Caco-2 (cell line): ENCODE results near the gene UTP4. TPM values are rescaled to one million over a fixed set of nuclear protein-coding genes. Genes with fewer than 3 reads are reported as not detected.
"Not testable (repeated sequence)": the region's sequence is repeated elsewhere in the genome, so short reads cannot be mapped to it uniquely, and the experiment has no call there.

Source experiments
- BruUV-seq: library from RNA; stranded (reverse); fragments of 400-500 nt; replicated peaks from 2 replicates; lab custom pipeline; 2021; lab: Mats Ljungman, UMichigan
- CTCF ChIA-PET: fragments of 300-600 bp; sonication (Branson Sonifier 250); formaldehyde crosslinking; loops from one replicate; lab custom pipeline; 2022; ENCODE audit warnings: antibody characterized with exemption; lab: Charles Lee
- POLR2A ChIA-PET: fragments of 300-600 bp; sonication (Branson Sonifier 250); formaldehyde crosslinking; loops from one replicate; lab custom pipeline; 2022; ENCODE audit warnings: antibody characterized with exemption; lab: Charles Lee
- DNase-seq, 2 experiments: peaks; one replicate each; pipeline versions ENCODE4 v3.0.0 to v3.0.0-alpha.2; 2020 to 2022
- H3K27me3 ChIP-seq: replicated peaks from 2 replicates; pipeline ENCODE4 v1.6.0; 2011; ENCODE audit warnings: low read length; ENCODE audit not compliant: control insufficient read depth, insufficient read depth
- H3K36me3 ChIP-seq: 2 replicates; pipeline ENCODE4 v1.5.1; 2011; ENCODE audit warnings: low read length; ENCODE audit not compliant: control insufficient read depth, insufficient read depth
- H3K4me1 ChIP-seq: fragments of 250-450 bp; sonication (Bioruptor Pico); 2 replicates; pipeline ENCODE4 v1.5.1; 2020; ENCODE audit warnings: mild to moderate bottlenecking
- H3K4me3 ChIP-seq: 2 replicates; pipeline ENCODE4 v1.5.1; 2011; ENCODE audit warnings: low read depth, mild to moderate bottlenecking, control low read depth, low read length
- H3K9me3 ChIP-seq: fragments of 250-450 bp; sonication (Bioruptor Pico); 2 replicates; pipeline ENCODE4 v1.5.1; 2020; ENCODE audit warnings: mild to moderate bottlenecking, moderate library complexity
- H3K27ac Mint-ChIP-seq: one replicate; pipeline ENCODE4 v1.8.0; 2022; ENCODE audit warnings: mixed read lengths; ENCODE audit not compliant: unreplicated experiment
- H3K27me3 Mint-ChIP-seq: one replicate; pipeline ENCODE4 v1.8.0; 2022; ENCODE audit warnings: mixed read lengths; ENCODE audit not compliant: insufficient read depth, unreplicated experiment
- H3K36me3 Mint-ChIP-seq: one replicate; pipeline ENCODE4 v1.8.0; 2022; ENCODE audit warnings: mild to moderate bottlenecking, mixed read lengths; ENCODE audit not compliant: insufficient read depth, unreplicated experiment
- H3K4me1 Mint-ChIP-seq: one replicate; pipeline ENCODE4 v1.8.0; 2022; ENCODE audit warnings: low read depth, mixed read lengths; ENCODE audit not compliant: unreplicated experiment
- H3K4me3 Mint-ChIP-seq: one replicate; pipeline ENCODE4 v1.8.0; 2022; ENCODE audit warnings: mild to moderate bottlenecking, moderate library complexity, mixed read lengths; ENCODE audit not compliant: unreplicated experiment
- H3K9me3 Mint-ChIP-seq: one replicate; pipeline ENCODE4 v1.8.0; 2022; ENCODE audit warnings: mixed read lengths; ENCODE audit not compliant: unreplicated experiment
- CTCF ChIP-seq, 2 experiments: fragments of 200-600 bp in 1 of 2; IDR thresholded peaks; 1 replicate in 1 of 2; 2 replicates in 1 of 2; pipeline versions ENCODE4 v1.5.1 to v1.8.0; 2011 to 2022; ENCODE audit warnings: antibody characterized with exemption in 1 of 2, control low read depth in 1 of 2, inconsistent platforms in 1 of 2, low read depth in 1 of 2, low read length in 1 of 2, mild to moderate bottlenecking in 1 of 2, moderate library complexity in 1 of 2; ENCODE audit not compliant: insufficient read depth in 1 of 2, severe bottlenecking in 1 of 2, unreplicated experiment in 1 of 2
- intact Hi-C: fragments of 100-400 bp; cut with micrococcal nuclease; formaldehyde crosslinking; loops from one replicate; pipeline ENCODE4 v1.10.0; 2022; ENCODE audit not compliant: unreplicated experiment
- total RNA-seq: library from RNA; stranded (reverse); gene quantifications from 2 replicates; pipeline ENCODE4 v1.2.3, GENCODE V29; 2022

The UTP4 gene
- total RNA-seq, 1 experiment from 2014 or later: 126 TPM

- Histone ChIP-seq H3K4me1 (no peaks in the 10 kb centered on the region), H3K27me3 (no peaks in the 10 kb centered on the region), H3K4me3 (no peak overlapping the region), H3K9me3 (no peaks in the 10 kb centered on the region), H3K36me3 (peaks cover 9% of the 10 kb centered on the region)
- no peak overlapping the region for H3K4me3 Mint-ChIP-seq
- no peaks in the 10 kb centered on the region for H3K4me1 Mint-ChIP-seq
- BruUV-seq: no TSS peak
- H3K9me3 Mint-ChIP-seq: no peaks in the 10 kb centered on the region
- no peak overlapping the region for H3K27ac Mint-ChIP-seq
- ChIA-PET CTCF (no interaction called here), POLR2A (interaction anchor here (0.7 kb wide), 1 partner anchor 15 kb away, joined by 5 read pairs; no protein-coding TSS in a partner anchor)
- no peaks in the 10 kb centered on the region for H3K27me3 Mint-ChIP-seq
- H3K36me3 Mint-ChIP-seq: peaks cover 88% of the 10 kb centered on the region
- intact Hi-C loops: no loop called here
- no peak for DNase-seq
- TF ChIP-seq CTCF (IDR thresholded peaks at IDR 0.05; ENCODE audit: insufficient read depth in 1 of 2, low read depth in 1 of 2, low read length in 1 of 2, severe bottlenecking in 1 of 2, unreplicated experiment in 1 of 2): no peak
Measured at GRCh38 chr16:69145658-69146057, 13.2 kb downstream of the UTP4 start.

- H3K4me3 Mint-ChIP-seq, H3K9me3 Mint-ChIP-seq, H3K4me3 ChIP-seq, H3K4me1 Mint-ChIP-seq, POLR2A ChIA-PET, H3K4me1 ChIP-seq, H3K27ac Mint-ChIP-seq, H3K27me3 Mint-ChIP-seq, DNase-seq, BruUV-seq, H3K36me3 ChIP-seq, H3K9me3 ChIP-seq, H3K27me3 ChIP-seq: not testable (repeated sequence)
- intact Hi-C loops: loop anchor here (1.0 kb wide), 1 partner anchor 138 kb away; no protein-coding TSS in a partner anchor
- H3K36me3 Mint-ChIP-seq: peaks cover 83% of the 10 kb centered on the region
- CTCF ChIA-PET: interaction anchor here (1.0 to 1.4 kb wide), 11 partner anchors 38 to 605 kb away, joined by 3 to 13 read pairs (median 5); partner anchors contain the start of genes COG8, NOB1 and SNTB2
Measured at GRCh38 chr16:69149621-69150020, 17.2 kb downstream of the UTP4 start.

GRCh38 chr16:69150146-69150865 is 17.9 kb downstream of the UTP4 start:
- Mint-ChIP-seq H3K27me3 (no peaks in the 10 kb centered on the region), H3K36me3 (peaks cover 83% of the 10 kb centered on the region), H3K4me3 (no peak overlapping the region), H3K4me1 (no peaks in the 10 kb centered on the region), H3K27ac (no peak overlapping the region), H3K9me3 (no peaks in the 10 kb centered on the region)
- CTCF ChIA-PET: interaction anchor here (0.6 to 1.4 kb wide), 20 partner anchors 10 to 604 kb away, joined by 3 to 13 read pairs (median 4); partner anchors contain the start of genes COG8, NOB1 and SNTB2
- H3K4me3 ChIP-seq: no peak overlapping the region
- no peaks in the 10 kb centered on the region for H3K9me3 ChIP-seq
- intact Hi-C loops: loop anchor here (1.0 kb wide), 1 partner anchor 137 kb away; no protein-coding TSS in a partner anchor
- peak; percentile 63 to 81 for DNase-seq
- POLR2A ChIA-PET: interaction anchor here (0.6 kb wide), 3 partner anchors 17 to 201 kb away, joined by 3 to 9 read pairs (median 5); no protein-coding TSS in a partner anchor
- peaks cover 7% of the 10 kb centered on the region for H3K36me3 ChIP-seq
- no peaks in the 10 kb centered on the region for H3K4me1 ChIP-seq
- no peaks in the 10 kb centered on the region for H3K27me3 ChIP-seq
- no TSS peak for BruUV-seq
- TF ChIP-seq CTCF (IDR thresholded peaks at IDR 0.05; ENCODE audit: insufficient read depth in 1 of 2, low read depth in 1 of 2, low read length in 1 of 2, severe bottlenecking in 1 of 2, unreplicated experiment in 1 of 2): peak; percentile 71 to 77
